ENCODE results near the gene LPCAT2. TPM values are rescaled to one million over a fixed set of nuclear protein-coding genes. Genes with fewer than 3 reads are reported as not detected.
A peak's percentile ranks its signal among the peaks of the same experiment; 100 is the strongest.

The LPCAT2 gene
- total RNA-seq, result 10 to 100 TPM in 1 of 6 donors, 1 to 10 TPM in 5; 3.3 to 12.8 (median 5.3) TPM
- polyA plus RNA-seq, result 1 to 10 TPM; 1.7 to 4.4 TPM

GRCh38 chr16:55508941-55509931, at the start of gene LPCAT2:
Gene LPCAT2, plus strand, starts transcription at chr16:55509072. Its CDS starts 110 bp downstream, at chr16:55509182.
- peak; percentile 95 to 99 (median 98) for ATAC-seq
- Histone ChIP-seq H3K36me3 (no peaks in the 10 kb centered on the region), H3K4me3 (peak within 1 kb of the TSS; percentile 48 to 66 (median 61)), H3K4me1 (peaks cover 0 to 2% (median 0%) of the 10 kb centered on the region in 3 donors), H3K27me3 (no peaks in the 10 kb centered on the region), H3K9me3 (no peaks in the 10 kb centered on the region), H3K27ac (peak within 1 kb of the TSS in 3 of 4 donors; percentile 44 to 67 (median 48))
- no peak for FAIRE-seq
- 3 to 4% methylated on average over 61 of the region's 61 CpGs for WGBS, 2 donors
- intact Hi-C loops (cut with DNase I), result no loop called here
- TF ChIP-seq CTCF (IDR thresholded peaks at IDR 0.05), result no peak
- DNase-seq, result peak; percentile 77 to 96 (median 88)

- intact Hi-C loops (cut with DNase I), result loop anchor here (10.0 kb wide), 2 partner anchors 233 to 383 kb away; no protein-coding TSS in a partner anchor
- no peaks in the 10 kb centered on the region for H3K4me1 ChIP-seq
- H3K9me3 ChIP-seq, result no peaks in the 10 kb centered on the region
- FAIRE-seq (no peak), ATAC-seq (no peak), DNase-seq (no peak)
- TF ChIP-seq CTCF (IDR thresholded peaks at IDR 0.05), result no peak
- WGBS, 2 donors, result 55 to 57% methylated on average over 6 of the region's 6 CpGs
- H3K27me3 ChIP-seq, result no peaks in the 10 kb centered on the region
- H3K36me3 ChIP-seq, result no peaks in the 10 kb centered on the region
- H3K4me3 ChIP-seq, result no peak overlapping the region
- H3K27ac ChIP-seq, result no peak overlapping the region
Observed at GRCh38 chr16:55462241-55462640, 46.6 kb upstream of the LPCAT2 start.

GRCh38 chr16:55464375-55464774, 44.5 kb upstream of the LPCAT2 start:
- intact Hi-C loops (cut with DNase I), result loop anchor here (10.0 kb wide), 2 partner anchors 230 to 380 kb away; no protein-coding TSS in a partner anchor
- FAIRE-seq, result no peak
- Histone ChIP-seq H3K36me3 (no peaks in the 10 kb centered on the region), H3K4me1 (no peaks in the 10 kb centered on the region), H3K27me3 (no peaks in the 10 kb centered on the region), H3K27ac (no peak overlapping the region), H3K4me3 (no peak overlapping the region), H3K9me3 (no peaks in the 10 kb centered on the region)
- ATAC-seq, result no peak
- 35 to 42% methylated on average over 4 of the region's 4 CpGs for WGBS, 2 donors
- DNase-seq, result no peak
- TF ChIP-seq CTCF (IDR thresholded peaks at IDR 0.05), result no peak

GRCh38 chr16:55465077-55465896, 43.6 kb upstream of the LPCAT2 start:
- no peak overlapping the region for H3K4me3 ChIP-seq
- TF ChIP-seq CTCF (IDR thresholded peaks at IDR 0.05), result peak; percentile 99 to 100 (median 99)
- no peaks in the 10 kb centered on the region for H3K9me3 ChIP-seq
- 24 to 26% methylated on average over 19 of the region's 19 CpGs for WGBS, 2 donors
- DNase-seq (peak; percentile 69 to 98 (median 90)), ATAC-seq (peak; percentile 97 to 100 (median 97)), FAIRE-seq (no peak)
- H3K36me3 ChIP-seq, result no peaks in the 10 kb centered on the region
- no peaks in the 10 kb centered on the region for H3K27me3 ChIP-seq
- intact Hi-C loops (cut with DNase I), result loop anchor here (5.0 to 10.0 kb wide), 5 partner anchors 77 to 380 kb away; no protein-coding TSS in a partner anchor
- no peak overlapping the region for H3K27ac ChIP-seq
- no peaks in the 10 kb centered on the region for H3K4me1 ChIP-seq

Data from pancreas (tissue), 10 donors.